Suprapubic skin (tissue), 4 donors: ENCODE data around the gene BLACAT1. TPM values are rescaled to one million over a fixed set of nuclear protein-coding genes. Genes with fewer than 3 reads are reported as not detected.

ENCODE experiments used
- DNase-seq, 2 donors: peaks; one replicate each; pipeline ENCODE4 v3.0.0-alpha.2; 2019; ENCODE audit warnings: low spot score in 2 of 2
- H3K27ac ChIP-seq: fragments of 200-600 bp; sonication (generic); one replicate; pipeline ENCODE4 v1.5.1; 2019
- H3K27me3 ChIP-seq: fragments of 200-600 bp; sonication (generic); one replicate; pipeline ENCODE4 v1.5.1; 2019
- H3K36me3 ChIP-seq: fragments of 200-600 bp; sonication (generic); one replicate; pipeline ENCODE4 v1.5.1; 2019
- H3K4me1 ChIP-seq: fragments of 200-600 bp; sonication (generic); one replicate; pipeline ENCODE4 v1.5.1; 2019
- H3K4me3 ChIP-seq: fragments of 200-600 bp; sonication (generic); one replicate; pipeline ENCODE4 v1.5.1; 2019; ENCODE audit warnings: mild to moderate bottlenecking
- H3K9me3 ChIP-seq: fragments of 200-600 bp; sonication (generic); one replicate; pipeline ENCODE4 v1.5.1; 2019
- EP300 ChIP-seq: sonication (generic); formaldehyde crosslinking; IDR thresholded peaks from one replicate; pipeline ENCODE4 v1.6.1; 2017; ENCODE audit warnings: antibody characterized with exemption
- POLR2A ChIP-seq, 2 donors: fragments of 450-650 bp; IDR thresholded peaks; one replicate each; pipeline ENCODE4 v1.6.1; 2017; ENCODE audit warnings: antibody characterized with exemption in 2 of 2, mild to moderate bottlenecking in 2 of 2, moderate library complexity in 2 of 2
- POLR2AphosphoS5 ChIP-seq, 3 donors: sonication (generic); formaldehyde crosslinking; IDR thresholded peaks; one replicate each; pipeline ENCODE4 v1.6.1; 2017; ENCODE audit warnings: antibody characterized with exemption in 3 of 3
- WGBS: methylation state at CpG from one replicate; pipeline ENCODE4 v1.1.5; 2018; 5-methylcytosine and 5-hydroxymethylcytosine counted together
- total RNA-seq, 4 donors: library from RNA; depleted of rRNA; stranded (reverse); fragments of >200 nt; gene quantifications; one replicate each; pipeline ENCODE4 v1.1.0, GENCODE V29; 2016
- TF ChIP-seq, protein P1 (sequence below), 2 donors: fragments of 200-600 bp in 1 of 2; fragments of 450-650 bp in 1 of 2; sonication (generic) in 1 of 2; IDR thresholded peaks; one replicate each; pipeline ENCODE4 v1.5.1; 2016 to 2019; ENCODE audit warnings: antibody characterized with exemption in 2 of 2, mild to moderate bottlenecking in 1 of 2, moderate library complexity in 1 of 2

Gene BLACAT1
- total RNA-seq, 4 donors from 2014 or later, result not detected

DNA sequence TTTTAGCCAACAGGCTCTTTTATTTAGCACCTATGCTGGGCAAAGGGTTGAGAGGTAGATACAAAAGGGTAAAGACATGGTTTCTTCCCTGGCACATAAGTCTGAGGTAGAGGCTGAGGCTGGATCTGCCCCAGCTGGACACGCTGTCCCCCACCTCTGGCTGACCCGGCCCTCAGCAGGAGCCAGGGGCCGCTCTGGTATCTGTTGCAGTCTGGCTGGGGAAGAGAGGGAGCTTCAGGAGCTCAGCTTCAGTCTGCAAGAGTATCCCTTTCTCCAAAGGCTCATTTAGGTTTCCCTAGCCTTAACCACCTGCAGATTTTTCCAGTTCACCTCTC is 14.2 kb downstream of the BLACAT1 start:
- 89% methylated on average over 3 of the region's 3 CpGs for whole genome bisulfite sequencing
- Histone ChIP-seq H3K36me3 (no peaks in the 10 kb centered on the region), H3K4me3 (no peak overlapping the region), H3K27me3 (peaks cover 10% of the 10 kb centered on the region), H3K27ac (no peak overlapping the region), H3K4me1 (peaks cover 33% of the 10 kb centered on the region), H3K9me3 (no peaks in the 10 kb centered on the region)
- no peak for TF ChIP-seq POLR2AphosphoS5 (IDR thresholded peaks at IDR 0.05)
- TF ChIP-seq EP300, result no peak
- TF ChIP-seq POLR2A (IDR thresholded peaks at IDR 0.05), result no peak
- TF ChIP-seq, protein P1, sequence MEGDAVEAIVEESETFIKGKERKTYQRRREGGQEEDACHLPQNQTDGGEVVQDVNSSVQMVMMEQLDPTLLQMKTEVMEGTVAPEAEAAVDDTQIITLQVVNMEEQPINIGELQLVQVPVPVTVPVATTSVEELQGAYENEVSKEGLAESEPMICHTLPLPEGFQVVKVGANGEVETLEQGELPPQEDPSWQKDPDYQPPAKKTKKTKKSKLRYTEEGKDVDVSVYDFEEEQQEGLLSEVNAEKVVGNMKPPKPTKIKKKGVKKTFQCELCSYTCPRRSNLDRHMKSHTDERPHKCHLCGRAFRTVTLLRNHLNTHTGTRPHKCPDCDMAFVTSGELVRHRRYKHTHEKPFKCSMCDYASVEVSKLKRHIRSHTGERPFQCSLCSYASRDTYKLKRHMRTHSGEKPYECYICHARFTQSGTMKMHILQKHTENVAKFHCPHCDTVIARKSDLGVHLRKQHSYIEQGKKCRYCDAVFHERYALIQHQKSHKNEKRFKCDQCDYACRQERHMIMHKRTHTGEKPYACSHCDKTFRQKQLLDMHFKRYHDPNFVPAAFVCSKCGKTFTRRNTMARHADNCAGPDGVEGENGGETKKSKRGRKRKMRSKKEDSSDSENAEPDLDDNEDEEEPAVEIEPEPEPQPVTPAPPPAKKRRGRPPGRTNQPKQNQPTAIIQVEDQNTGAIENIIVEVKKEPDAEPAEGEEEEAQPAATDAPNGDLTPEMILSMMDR (IDR thresholded peaks at IDR 0.05), result no peak
- DNase-seq, result no peak

- Histone ChIP-seq H3K4me3 (no peak overlapping the region), H3K27ac (no peak overlapping the region), H3K9me3 (no peaks in the 10 kb centered on the region), H3K4me1 (peaks cover 33% of the 10 kb centered on the region), H3K36me3 (no peaks in the 10 kb centered on the region), H3K27me3 (peaks cover 14% of the 10 kb centered on the region)
- 82% methylated on average over 6 of the region's 6 CpGs for WGBS
- TF ChIP-seq POLR2A (IDR thresholded peaks at IDR 0.05), result no peak
- TF ChIP-seq, protein P1 (IDR thresholded peaks at IDR 0.05), result no peak
- TF ChIP-seq POLR2AphosphoS5 (IDR thresholded peaks at IDR 0.05), result no peak
- no peak for TF ChIP-seq EP300
- no peak for DNase-seq
Observed at GRCh38 chr1:205441318-205441633, 14.6 kb downstream of the BLACAT1 start.

DNA sequence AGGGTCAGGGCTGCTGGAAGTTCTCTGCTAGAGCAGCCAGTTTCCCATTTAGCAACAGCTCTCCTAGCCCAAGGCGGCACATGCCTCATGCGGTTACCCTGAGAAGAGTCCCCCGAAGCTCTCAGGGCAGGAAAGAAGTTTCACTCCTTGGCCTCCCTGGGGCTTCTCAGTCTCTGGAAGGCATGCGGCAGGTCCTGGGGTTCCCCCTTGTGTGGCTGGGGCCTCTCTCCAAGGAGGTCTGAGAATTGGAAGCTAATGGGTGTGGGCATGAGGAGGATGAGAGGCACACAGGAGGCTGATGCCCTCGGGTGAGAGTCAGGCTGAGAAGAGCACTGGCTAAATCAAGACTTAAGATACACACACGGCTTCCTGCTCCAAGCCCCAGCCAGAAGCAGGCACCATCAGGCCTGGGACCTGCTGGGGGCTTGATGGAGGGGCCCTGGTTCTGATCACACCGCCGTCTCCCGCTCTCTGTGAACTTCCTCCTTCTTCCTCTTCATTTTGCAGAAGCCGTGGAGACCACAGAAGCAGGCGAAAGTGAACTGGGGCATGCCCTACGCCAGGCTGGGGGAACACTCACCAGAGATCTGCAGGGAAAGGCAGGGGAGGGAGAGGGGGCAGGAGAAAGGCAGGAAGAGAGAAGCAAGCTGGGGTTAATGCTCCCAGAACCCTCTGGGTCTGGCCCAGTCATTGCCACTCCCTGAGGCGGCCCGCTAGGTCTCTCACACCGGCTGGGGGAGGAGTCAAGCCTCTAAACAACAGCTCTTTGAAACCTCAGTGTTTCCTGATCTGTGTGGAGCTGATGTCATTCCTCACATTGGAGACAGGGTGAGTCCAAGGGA is 15.1 kb downstream of the BLACAT1 start:
- TF ChIP-seq POLR2A (IDR thresholded peaks at IDR 0.05) (no peak), EP300 (no peak), POLR2AphosphoS5 (IDR thresholded peaks at IDR 0.05) (no peak)
- TF ChIP-seq, protein P1 (IDR thresholded peaks at IDR 0.05), result no peak
- 51% methylated on average over 15 of the region's 15 CpGs for WGBS
- no peaks in the 10 kb centered on the region for H3K9me3 ChIP-seq
- H3K4me3 ChIP-seq, result no peak overlapping the region
- no peak overlapping the region for H3K27ac ChIP-seq
- H3K36me3 ChIP-seq, result no peaks in the 10 kb centered on the region
- DNase-seq, result no peak
- peaks cover 19% of the 10 kb centered on the region for H3K27me3 ChIP-seq
- H3K4me1 ChIP-seq, result peaks cover 33% of the 10 kb centered on the region

DNA sequence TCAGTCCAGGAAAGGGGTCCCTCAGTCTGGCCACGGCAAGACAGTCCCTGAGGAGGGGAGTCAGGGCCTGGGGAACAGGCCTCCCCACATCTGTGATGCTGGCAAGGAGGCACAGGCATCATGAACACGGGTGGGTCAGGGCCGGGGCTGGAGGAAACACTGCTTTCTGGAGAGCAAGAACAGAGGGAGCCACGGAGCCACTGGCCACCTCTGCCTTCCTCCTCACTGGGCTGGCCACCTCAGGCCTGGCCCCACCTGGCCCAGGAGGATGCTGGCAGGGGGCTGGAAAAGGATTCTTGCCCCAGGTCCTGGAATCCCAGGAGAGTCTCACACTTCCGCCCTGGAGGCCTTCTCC is 15.7 kb downstream of the BLACAT1 start:
- Histone ChIP-seq H3K36me3 (no peaks in the 10 kb centered on the region), H3K9me3 (no peaks in the 10 kb centered on the region), H3K4me1 (peaks cover 33% of the 10 kb centered on the region), H3K27me3 (peaks cover 25% of the 10 kb centered on the region), H3K27ac (no peak overlapping the region), H3K4me3 (no peak overlapping the region)
- TF ChIP-seq, protein P1 (IDR thresholded peaks at IDR 0.05), result no peak
- TF ChIP-seq POLR2A (IDR thresholded peaks at IDR 0.05), result no peak
- 73% methylated on average over 3 of the region's 5 CpGs for WGBS
- DNase-seq, result no peak

DNA sequence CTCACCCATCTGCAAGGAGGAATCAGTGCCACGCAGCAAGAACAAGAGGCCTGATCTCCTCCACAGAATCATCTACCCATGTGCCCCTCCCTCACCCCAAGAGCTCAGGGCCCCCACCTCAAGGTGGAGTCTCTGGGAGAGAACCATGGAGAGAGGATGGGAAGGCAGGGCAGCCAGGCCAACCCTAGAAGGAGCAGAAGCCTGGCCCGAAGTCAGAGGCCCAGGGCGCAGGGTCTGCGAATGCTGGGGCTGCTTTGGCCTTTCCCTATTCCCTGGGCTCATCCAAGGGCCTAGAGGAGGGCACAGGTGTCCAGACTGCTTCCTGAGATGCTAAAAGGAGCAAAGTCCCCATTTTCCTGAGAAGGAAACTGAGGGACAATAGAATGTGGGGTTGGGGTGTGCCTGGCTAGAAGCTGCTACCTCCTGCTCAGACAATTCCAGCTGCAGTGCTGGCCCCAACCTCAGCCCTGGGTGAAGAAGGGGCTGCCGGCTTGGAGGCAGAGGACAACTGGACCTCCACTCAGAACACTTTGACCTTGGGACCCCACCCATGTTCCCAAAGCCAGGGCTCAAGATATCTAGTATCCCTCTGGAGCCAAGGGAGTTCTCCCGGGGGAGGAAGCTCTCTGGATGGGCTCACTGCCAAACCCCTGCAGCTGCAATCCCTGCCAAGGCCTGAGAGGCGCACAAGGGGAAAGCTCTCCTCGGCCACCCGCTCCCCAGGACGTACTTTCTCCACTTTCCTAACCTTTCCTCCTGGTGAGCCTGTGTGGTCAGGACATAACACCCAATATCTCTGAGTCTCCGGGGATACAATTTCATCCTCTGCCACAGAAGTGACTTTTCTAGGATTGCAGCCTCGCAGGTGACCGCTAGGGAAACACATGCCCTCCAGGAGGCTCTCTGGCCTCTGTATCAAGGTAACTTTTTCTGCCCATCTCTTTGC is 17.4 kb downstream of the BLACAT1 start:
- Histone ChIP-seq H3K27ac (no peak overlapping the region), H3K9me3 (no peaks in the 10 kb centered on the region), H3K27me3 (peaks cover 27% of the 10 kb centered on the region), H3K36me3 (no peaks in the 10 kb centered on the region), H3K4me3 (no peak overlapping the region), H3K4me1 (peaks cover 33% of the 10 kb centered on the region)
- 60% methylated on average over 13 of the region's 13 CpGs for WGBS
- no peak for TF ChIP-seq POLR2A (IDR thresholded peaks at IDR 0.05)
- TF ChIP-seq, protein P1 (IDR thresholded peaks at IDR 0.05), result peak; percentile 9 to 73
- no peak for DNase-seq
